Hepatocyte (in vitro differentiated cells): ENCODE data around the gene RFNG. TPM values are rescaled to one million over a fixed set of nuclear protein-coding genes. Genes with fewer than 3 reads are reported as not detected.

ENCODE experiments used
- DNase-seq: peaks from one replicate; pipeline ENCODE4 v3.0.0-alpha.2; 2016; ENCODE audit warnings: low spot score
- H2AFZ ChIP-seq: fragments of 200-600 bp; sonication (generic); 2 replicates; pipeline ENCODE4 v1.6.0; 2016; ENCODE audit warnings: antibody characterized with exemption, mild to moderate bottlenecking
- H3K27ac ChIP-seq: fragments of 200-600 bp; sonication (generic); 2 replicates; pipeline ENCODE4 v1.5.1; 2016; ENCODE audit warnings: mild to moderate bottlenecking
- H3K27me3 ChIP-seq: fragments of 200-600 bp; sonication (generic); 2 replicates; pipeline ENCODE4 v1.6.1; 2016
- H3K36me3 ChIP-seq: fragments of 200-600 bp; sonication (generic); replicated peaks from 2 replicates; pipeline ENCODE4 v1.5.1; 2016; ENCODE audit warnings: low read depth; ENCODE audit not compliant: insufficient read depth
- H3K4me1 ChIP-seq: fragments of 200-600 bp; sonication (generic); 2 replicates; pipeline ENCODE4 v1.5.1; 2016; ENCODE audit warnings: mild to moderate bottlenecking, moderate library complexity; ENCODE audit not compliant: insufficient read depth
- H3K4me2 ChIP-seq: fragments of 200-600 bp; sonication (generic); 2 replicates; pipeline ENCODE4 v1.6.0; 2016
- H3K4me3 ChIP-seq: fragments of 200-600 bp; sonication (generic); 2 replicates; pipeline ENCODE4 v1.5.1; 2016; ENCODE audit warnings: mild to moderate bottlenecking
- H3K79me2 ChIP-seq: fragments of 200-600 bp; sonication (generic); 2 replicates; pipeline ENCODE4 v1.6.0; 2017; ENCODE audit warnings: mild to moderate bottlenecking
- H3K9me2 ChIP-seq: fragments of 200-600 bp; sonication (generic); replicated peaks from 2 replicates; pipeline ENCODE4 v1.6.0; 2017; ENCODE audit warnings: mild to moderate bottlenecking; ENCODE audit not compliant: insufficient read depth
- H3K9me3 ChIP-seq: fragments of 200-600 bp; sonication (generic); 2 replicates; pipeline ENCODE4 v1.5.1; 2016; ENCODE audit warnings: low read depth, mild to moderate bottlenecking
- H4K20me1 ChIP-seq: fragments of 200-600 bp; sonication (generic); 2 replicates; pipeline ENCODE4 v1.6.0; 2016; ENCODE audit warnings: mild to moderate bottlenecking; ENCODE audit not compliant: insufficient read depth, poor library complexity, severe bottlenecking
- EZH2 ChIP-seq: fragments of 200-600 bp; sonication (generic); IDR thresholded peaks from 2 replicates; pipeline ENCODE4 v1.6.1; 2016; ENCODE audit warnings: antibody characterized with exemption, mild to moderate bottlenecking, borderline replicate concordance
- EZH2phosphoT487 ChIP-seq: fragments of 200-600 bp; sonication (generic); IDR thresholded peaks from one replicate; pipeline ENCODE4 v1.6.1; 2018; ENCODE audit warnings: antibody characterized with exemption, mild to moderate bottlenecking, low read depth, moderate library complexity; ENCODE audit not compliant: unreplicated experiment, severe bottlenecking
- WGBS: methylation state at CpG from one replicate; pipeline ENCODE4 v1.1.6; 2016; ENCODE audit warnings: low lambda C conversion rate; ENCODE audit errors: missing lambda C conversion rate; 5-methylcytosine and 5-hydroxymethylcytosine counted together
- polyA plus RNA-seq: library from polyadenylated mRNA; unstranded; fragments of >200 nt; fragmentation: Nextera tagmentation; extraction: Ambion mirVana; gene quantifications from 2 replicates; pipeline ENCODE4 v1.2.1, GENCODE V29; 2016
- total RNA-seq: library from RNA; depleted of rRNA; stranded (reverse); fragments of >200 nt; gene quantifications from 2 replicates; pipeline ENCODE4 v1.2.3, GENCODE V29; 2014
- TF ChIP-seq, protein P1 (sequence below): fragments of 200-600 bp; sonication (generic); IDR thresholded peaks from 2 replicates; pipeline ENCODE4 v1.5.1; 2016; ENCODE audit warnings: antibody characterized with exemption, mild to moderate bottlenecking; ENCODE audit not compliant: poor library complexity

The RFNG gene
- total and polyA plus RNA-seq, 2 experiments from 2014 or later = 43.2 to 109 TPM

- no peak overlapping the region for H2AFZ ChIP-seq
- TF ChIP-seq EZH2phosphoT487 (no peak), EZH2 (no peak)
- TF ChIP-seq, protein P1, sequence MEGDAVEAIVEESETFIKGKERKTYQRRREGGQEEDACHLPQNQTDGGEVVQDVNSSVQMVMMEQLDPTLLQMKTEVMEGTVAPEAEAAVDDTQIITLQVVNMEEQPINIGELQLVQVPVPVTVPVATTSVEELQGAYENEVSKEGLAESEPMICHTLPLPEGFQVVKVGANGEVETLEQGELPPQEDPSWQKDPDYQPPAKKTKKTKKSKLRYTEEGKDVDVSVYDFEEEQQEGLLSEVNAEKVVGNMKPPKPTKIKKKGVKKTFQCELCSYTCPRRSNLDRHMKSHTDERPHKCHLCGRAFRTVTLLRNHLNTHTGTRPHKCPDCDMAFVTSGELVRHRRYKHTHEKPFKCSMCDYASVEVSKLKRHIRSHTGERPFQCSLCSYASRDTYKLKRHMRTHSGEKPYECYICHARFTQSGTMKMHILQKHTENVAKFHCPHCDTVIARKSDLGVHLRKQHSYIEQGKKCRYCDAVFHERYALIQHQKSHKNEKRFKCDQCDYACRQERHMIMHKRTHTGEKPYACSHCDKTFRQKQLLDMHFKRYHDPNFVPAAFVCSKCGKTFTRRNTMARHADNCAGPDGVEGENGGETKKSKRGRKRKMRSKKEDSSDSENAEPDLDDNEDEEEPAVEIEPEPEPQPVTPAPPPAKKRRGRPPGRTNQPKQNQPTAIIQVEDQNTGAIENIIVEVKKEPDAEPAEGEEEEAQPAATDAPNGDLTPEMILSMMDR = no peak
- no peaks in the 10 kb centered on the region for H3K79me2 ChIP-seq
- no peaks in the 10 kb centered on the region for H3K36me3 ChIP-seq
- H3K9me3 ChIP-seq = no peaks in the 10 kb centered on the region
- no peak for DNase-seq
- H3K27ac ChIP-seq = no peak overlapping the region
- H4K20me1 ChIP-seq = no peaks in the 10 kb centered on the region
- H3K27me3 ChIP-seq = no peaks in the 10 kb centered on the region
- no peaks in the 10 kb centered on the region for H3K9me2 ChIP-seq
- WGBS = 92% methylated on average over 22 of the region's 26 CpGs
- no peak overlapping the region for H3K4me2 ChIP-seq
- peaks cover 21% of the 10 kb centered on the region for H3K4me1 ChIP-seq
- H3K4me3 ChIP-seq = no peak overlapping the region
These were observed 43.2 kb downstream of the RFNG start for GRCh38 chr17:82008258-82008940.

GRCh38 chr17:82007495-82008257 is 43.9 kb downstream of the RFNG start:
- TF ChIP-seq EZH2phosphoT487 = no peak
- TF ChIP-seq, protein P1 = no peak
- TF ChIP-seq EZH2 = no peak
- no peak overlapping the region for H2AFZ ChIP-seq
- no peaks in the 10 kb centered on the region for H3K27me3 ChIP-seq
- 92% methylated on average over 30 of the region's 30 CpGs for WGBS
- no peak overlapping the region for H3K4me2 ChIP-seq
- no peak for DNase-seq
- H3K9me2 ChIP-seq = no peaks in the 10 kb centered on the region
- H4K20me1 ChIP-seq = no peaks in the 10 kb centered on the region
- peaks cover 1% of the 10 kb centered on the region for H3K79me2 ChIP-seq
- no peaks in the 10 kb centered on the region for H3K9me3 ChIP-seq
- no peak overlapping the region for H3K27ac ChIP-seq
- H3K4me3 ChIP-seq = no peak overlapping the region
- H3K36me3 ChIP-seq = no peaks in the 10 kb centered on the region
- peaks cover 23% of the 10 kb centered on the region for H3K4me1 ChIP-seq

DNA sequence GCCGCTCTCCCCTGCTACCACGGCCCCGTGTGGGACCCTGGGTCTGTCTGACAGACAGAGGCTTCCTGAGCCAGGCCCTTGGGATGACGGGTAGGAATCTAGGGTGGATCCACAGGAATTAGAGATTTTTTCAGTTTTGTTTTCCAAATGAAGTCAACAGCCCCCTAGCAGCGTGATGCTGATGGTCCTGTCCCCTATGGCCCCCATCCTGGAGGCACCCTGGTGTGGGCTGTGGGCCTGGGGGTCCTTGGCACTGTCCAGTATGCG is 44.5 kb downstream of the RFNG start:
- peaks cover 18% of the 10 kb centered on the region for H3K4me1 ChIP-seq

More for the DNA sequence above, 44.5 kb downstream of the RFNG start:
- no peak overlapping the region for H3K4me3 ChIP-seq
- TF ChIP-seq, protein P1 = no peak
- no peak for TF ChIP-seq EZH2phosphoT487
- no peak for TF ChIP-seq EZH2
- 93% methylated on average over 6 of the region's 6 CpGs for WGBS
- peaks cover 6% of the 10 kb centered on the region for H3K79me2 ChIP-seq
- no peaks in the 10 kb centered on the region for H3K9me3 ChIP-seq
- H3K4me2 ChIP-seq = no peak overlapping the region
- no peaks in the 10 kb centered on the region for H4K20me1 ChIP-seq
- H3K27ac ChIP-seq = no peak overlapping the region
- no peaks in the 10 kb centered on the region for H3K36me3 ChIP-seq
- no peaks in the 10 kb centered on the region for H3K9me2 ChIP-seq
- DNase-seq = no peak
- no peak overlapping the region for H2AFZ ChIP-seq
- no peaks in the 10 kb centered on the region for H3K27me3 ChIP-seq
